ENCODE results near the gene ANKS3.

DNA sequence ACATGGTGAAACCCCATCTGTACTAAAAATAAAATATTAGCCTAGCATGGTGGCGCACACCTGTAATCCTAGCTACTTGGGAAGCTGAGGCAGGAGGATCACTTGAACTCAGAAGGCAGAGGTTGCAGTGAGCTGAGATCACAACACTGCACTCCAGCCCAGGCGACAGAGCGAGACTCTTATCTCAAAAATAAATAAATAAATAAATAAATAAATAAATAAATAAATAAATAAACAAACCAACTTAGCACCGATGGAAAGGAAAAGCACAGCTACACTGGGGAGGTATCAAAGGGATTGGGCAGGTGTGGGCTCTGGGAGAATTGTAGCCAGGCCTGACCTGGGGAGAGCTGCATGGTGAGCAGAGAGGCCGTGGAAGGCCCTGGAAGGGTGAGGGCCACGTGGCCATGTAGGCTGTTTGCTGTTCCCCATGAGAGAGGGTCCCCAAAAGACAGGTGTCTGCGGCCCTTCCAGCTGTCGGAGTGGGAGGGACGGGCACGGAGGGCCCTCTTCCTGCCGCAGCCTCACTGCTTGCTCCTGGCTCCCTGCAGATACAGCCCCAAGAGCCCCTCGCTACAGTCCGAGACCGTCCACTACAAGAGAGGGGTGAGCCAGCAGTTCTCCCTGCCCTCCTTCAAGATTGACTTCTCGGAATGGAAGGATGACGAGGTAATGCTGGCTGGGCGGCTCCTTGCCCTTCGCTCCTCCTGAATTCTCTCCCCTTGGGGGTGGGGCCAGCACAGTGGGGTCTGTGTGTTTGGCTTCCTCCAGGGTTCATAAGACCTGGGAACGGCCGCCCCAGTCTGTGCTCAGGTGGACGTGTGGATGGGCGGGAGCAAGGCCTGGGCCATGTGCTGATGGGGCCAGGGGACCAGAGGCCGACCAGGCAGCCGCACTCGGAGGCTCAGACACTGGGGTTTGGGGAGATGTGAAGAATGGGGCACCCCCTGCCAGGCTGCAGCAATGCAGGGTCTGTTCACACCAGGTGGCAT is 77.1 kb downstream of the ANKS3 start:
- TF ChIP-seq, protein P1, sequence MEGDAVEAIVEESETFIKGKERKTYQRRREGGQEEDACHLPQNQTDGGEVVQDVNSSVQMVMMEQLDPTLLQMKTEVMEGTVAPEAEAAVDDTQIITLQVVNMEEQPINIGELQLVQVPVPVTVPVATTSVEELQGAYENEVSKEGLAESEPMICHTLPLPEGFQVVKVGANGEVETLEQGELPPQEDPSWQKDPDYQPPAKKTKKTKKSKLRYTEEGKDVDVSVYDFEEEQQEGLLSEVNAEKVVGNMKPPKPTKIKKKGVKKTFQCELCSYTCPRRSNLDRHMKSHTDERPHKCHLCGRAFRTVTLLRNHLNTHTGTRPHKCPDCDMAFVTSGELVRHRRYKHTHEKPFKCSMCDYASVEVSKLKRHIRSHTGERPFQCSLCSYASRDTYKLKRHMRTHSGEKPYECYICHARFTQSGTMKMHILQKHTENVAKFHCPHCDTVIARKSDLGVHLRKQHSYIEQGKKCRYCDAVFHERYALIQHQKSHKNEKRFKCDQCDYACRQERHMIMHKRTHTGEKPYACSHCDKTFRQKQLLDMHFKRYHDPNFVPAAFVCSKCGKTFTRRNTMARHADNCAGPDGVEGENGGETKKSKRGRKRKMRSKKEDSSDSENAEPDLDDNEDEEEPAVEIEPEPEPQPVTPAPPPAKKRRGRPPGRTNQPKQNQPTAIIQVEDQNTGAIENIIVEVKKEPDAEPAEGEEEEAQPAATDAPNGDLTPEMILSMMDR (tag by site-specific recombination; IDR thresholded peaks at IDR 0.05) = no peak
- no peak for TF ChIP-seq IKZF3 (tag by site-specific recombination; IDR thresholded peaks at IDR 0.05)
- TF ChIP-seq ZNF529 (tag by site-specific recombination; IDR thresholded peaks at IDR 0.05; ENCODE audit: insufficient replicate concordance) = no peak
- TF ChIP-seq ZNF23 (tag by site-specific recombination; IDR thresholded peaks at IDR 0.05; ENCODE audit: borderline replicate concordance) = no peak
- TF ChIP-seq ZNF530 (tag by site-specific recombination; IDR thresholded peaks at IDR 0.05; ENCODE audit: low read depth) = no peak
- TF ChIP-seq, protein P2, sequence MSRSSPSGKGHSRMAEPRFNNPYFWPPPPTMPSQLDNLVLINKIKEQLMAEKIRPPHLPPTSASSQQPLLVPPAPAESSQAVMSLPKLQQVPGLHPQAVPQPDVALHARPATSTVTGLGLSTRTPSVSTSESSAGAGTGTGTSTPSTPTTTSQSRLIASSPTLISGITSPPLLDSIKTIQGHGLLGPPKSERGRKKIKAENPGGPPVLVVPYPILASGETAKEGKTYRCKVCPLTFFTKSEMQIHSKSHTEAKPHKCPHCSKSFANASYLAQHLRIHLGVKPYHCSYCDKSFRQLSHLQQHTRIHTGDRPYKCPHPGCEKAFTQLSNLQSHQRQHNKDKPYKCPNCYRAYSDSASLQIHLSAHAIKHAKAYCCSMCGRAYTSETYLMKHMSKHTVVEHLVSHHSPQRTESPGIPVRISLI (tag by site-specific recombination; IDR thresholded peaks at IDR 0.05) = no peak
- no peak for TF ChIP-seq HOXC10 (CRISPR knock-in tag; IDR thresholded peaks at IDR 0.05)
- no peak for TF ChIP-seq YY1 (tag by site-specific recombination; IDR thresholded peaks at IDR 0.05)
- TF ChIP-seq SETDB1 (IDR thresholded peaks at IDR 0.05; ENCODE audit: insufficient read length, low read length) = no peak
- no peak for TF ChIP-seq RBAK (tag by site-specific recombination; IDR thresholded peaks at IDR 0.05)
